Osteocyte (in vitro differentiated cells): Measurements from ENCODE around the gene GPR61. TPM values are rescaled to one million over a fixed set of nuclear protein-coding genes. Genes with fewer than 3 reads are reported as not detected.

Experiments
- DNase-seq: peaks from one replicate; pipeline ENCODE4 v3.0.0; 2021; ENCODE audit warnings: mixed read lengths; ENCODE audit not compliant: unreplicated experiment; ENCODE audit errors: extremely low spot score
- H3K27ac Mint-ChIP-seq: one replicate; pipeline ENCODE4 v1.8.0; 2021; ENCODE audit warnings: mild to moderate bottlenecking, mixed read lengths; ENCODE audit not compliant: unreplicated experiment
- H3K27me3 Mint-ChIP-seq: one replicate; pipeline ENCODE4 v1.8.0; 2021; ENCODE audit warnings: mixed read lengths; ENCODE audit not compliant: unreplicated experiment
- H3K36me3 Mint-ChIP-seq: one replicate; pipeline ENCODE4 v1.8.0; 2021; ENCODE audit warnings: mixed read lengths; ENCODE audit not compliant: unreplicated experiment
- H3K4me1 Mint-ChIP-seq: one replicate; pipeline ENCODE4 v1.8.0; 2021; ENCODE audit warnings: mixed read lengths; ENCODE audit not compliant: unreplicated experiment
- H3K4me3 Mint-ChIP-seq: one replicate; pipeline ENCODE4 v1.8.0; 2021; ENCODE audit warnings: mild to moderate bottlenecking, moderate library complexity, mixed read lengths; ENCODE audit not compliant: unreplicated experiment
- H3K9me3 Mint-ChIP-seq: one replicate; pipeline ENCODE4 v1.8.0; 2021; ENCODE audit warnings: mixed read lengths; ENCODE audit not compliant: unreplicated experiment
- total RNA-seq: library from RNA; stranded (reverse); gene quantifications from 2 replicates; pipeline ENCODE4 v1.2.1, GENCODE V29; 2021
- TF ChIP-seq, protein P1 (sequence below): fragments of 200-600 bp; sonication (generic); IDR thresholded peaks from 2 replicates; pipeline ENCODE4 v1.5.0; 2021; ENCODE audit warnings: antibody characterized with exemption, mild to moderate bottlenecking, moderate library complexity

The GPR61 gene
- total RNA-seq, 1 donor from 2014 or later = not detected

DNA sequence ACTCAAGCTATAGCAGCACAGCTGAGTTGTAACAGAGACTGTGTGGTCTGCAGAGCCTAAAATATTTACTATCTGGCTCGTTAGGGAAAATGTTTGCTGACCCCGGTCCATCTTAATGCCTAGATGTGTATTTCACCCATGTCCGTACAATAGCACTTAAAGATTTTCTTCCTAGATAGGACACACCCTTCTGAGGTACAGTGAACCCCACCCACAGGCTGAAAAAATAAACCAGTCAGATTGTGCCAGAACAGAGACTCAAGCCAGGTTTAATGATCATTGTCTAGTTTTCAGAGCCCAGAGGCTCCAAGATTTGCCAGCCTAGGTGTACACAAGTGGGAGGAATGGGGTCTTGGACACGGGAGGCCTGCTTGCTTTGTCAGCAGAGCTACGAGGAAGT is 35.7 kb upstream of the GPR61 start:
- TF ChIP-seq, protein P1, sequence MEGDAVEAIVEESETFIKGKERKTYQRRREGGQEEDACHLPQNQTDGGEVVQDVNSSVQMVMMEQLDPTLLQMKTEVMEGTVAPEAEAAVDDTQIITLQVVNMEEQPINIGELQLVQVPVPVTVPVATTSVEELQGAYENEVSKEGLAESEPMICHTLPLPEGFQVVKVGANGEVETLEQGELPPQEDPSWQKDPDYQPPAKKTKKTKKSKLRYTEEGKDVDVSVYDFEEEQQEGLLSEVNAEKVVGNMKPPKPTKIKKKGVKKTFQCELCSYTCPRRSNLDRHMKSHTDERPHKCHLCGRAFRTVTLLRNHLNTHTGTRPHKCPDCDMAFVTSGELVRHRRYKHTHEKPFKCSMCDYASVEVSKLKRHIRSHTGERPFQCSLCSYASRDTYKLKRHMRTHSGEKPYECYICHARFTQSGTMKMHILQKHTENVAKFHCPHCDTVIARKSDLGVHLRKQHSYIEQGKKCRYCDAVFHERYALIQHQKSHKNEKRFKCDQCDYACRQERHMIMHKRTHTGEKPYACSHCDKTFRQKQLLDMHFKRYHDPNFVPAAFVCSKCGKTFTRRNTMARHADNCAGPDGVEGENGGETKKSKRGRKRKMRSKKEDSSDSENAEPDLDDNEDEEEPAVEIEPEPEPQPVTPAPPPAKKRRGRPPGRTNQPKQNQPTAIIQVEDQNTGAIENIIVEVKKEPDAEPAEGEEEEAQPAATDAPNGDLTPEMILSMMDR = no peak
- no peak for DNase-seq
- Mint-ChIP-seq H3K27me3 (no peaks in the 10 kb centered on the region), H3K4me1 (peaks cover 16% of the 10 kb centered on the region), H3K36me3 (peaks cover 4% of the 10 kb centered on the region), H3K27ac (no peak overlapping the region), H3K9me3 (no peaks in the 10 kb centered on the region), H3K4me3 (no peak overlapping the region)

DNA sequence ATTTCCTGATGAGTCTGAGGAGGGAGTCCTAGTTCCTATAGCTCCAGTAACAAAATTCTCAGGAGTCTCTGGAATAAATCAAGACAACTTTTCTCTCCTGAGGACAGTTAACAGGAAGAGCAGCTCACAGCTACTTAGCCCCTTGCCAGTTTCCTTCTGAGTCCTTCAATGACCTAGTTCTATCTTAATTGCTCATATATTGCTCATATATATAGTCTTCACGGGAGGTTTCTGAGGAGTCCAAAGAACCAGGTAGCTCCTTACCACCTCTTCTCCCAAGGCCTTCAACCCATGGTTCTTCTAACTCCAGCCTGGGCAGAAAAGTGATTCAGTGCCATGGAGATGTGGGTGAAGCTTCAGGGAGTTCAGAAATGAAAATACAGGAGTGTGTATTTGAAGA is 34.7 kb upstream of the GPR61 start:
- Mint-ChIP-seq H3K4me1 (peaks cover 21% of the 10 kb centered on the region), H3K27me3 (no peaks in the 10 kb centered on the region), H3K4me3 (no peak overlapping the region), H3K36me3 (peaks cover 2% of the 10 kb centered on the region), H3K27ac (no peak overlapping the region), H3K9me3 (no peaks in the 10 kb centered on the region)
- no peak for DNase-seq
- TF ChIP-seq, protein P1 = no peak

DNA sequence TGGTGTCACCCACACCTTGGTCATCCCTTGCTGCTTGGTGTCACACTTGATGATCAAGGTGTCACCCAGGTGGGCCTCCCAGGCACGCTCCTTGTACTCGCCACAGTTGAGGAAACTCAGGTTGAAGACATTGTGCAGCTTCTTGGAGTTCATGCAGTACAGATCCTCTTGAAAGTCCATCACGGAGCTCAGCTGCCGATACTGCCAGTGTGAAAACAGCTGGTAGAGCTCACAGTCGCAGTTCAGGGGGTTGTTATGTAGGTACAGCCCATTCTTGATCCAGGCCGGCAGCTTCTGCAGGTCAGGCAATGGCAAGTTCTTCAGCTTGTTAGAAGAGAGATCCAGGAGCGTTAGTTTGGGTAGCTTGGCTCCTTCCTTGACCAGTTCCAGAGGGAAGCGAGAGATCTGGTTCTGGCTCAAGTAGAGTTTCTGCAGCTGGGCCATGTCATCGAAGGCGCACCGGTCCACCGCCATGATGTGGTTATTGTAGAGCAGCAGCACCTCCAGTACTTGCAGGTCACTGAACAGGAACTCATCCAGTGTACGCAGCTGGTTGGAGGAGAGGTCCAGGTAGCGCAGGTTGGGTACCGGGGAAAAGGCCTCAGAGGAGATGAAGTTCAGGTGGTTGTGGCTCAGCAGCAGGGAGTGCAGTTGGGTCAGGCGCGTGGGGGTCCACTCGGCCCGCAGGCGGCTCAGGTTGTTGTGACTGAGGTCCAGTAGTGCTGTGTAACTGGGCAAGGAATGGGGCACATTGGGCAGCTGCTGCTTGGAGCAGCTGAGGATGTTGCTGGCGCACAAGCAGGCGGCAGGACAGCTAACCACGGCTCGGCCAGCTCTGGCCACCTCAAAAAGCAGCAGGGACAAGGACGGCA is 31.4 kb upstream of the GPR61 start:
- Mint-ChIP-seq H3K4me1 (peaks cover 14% of the 10 kb centered on the region), H3K27ac (no peak overlapping the region), H3K27me3 (peaks cover 16% of the 10 kb centered on the region), H3K36me3 (peaks cover 2% of the 10 kb centered on the region), H3K9me3 (no peaks in the 10 kb centered on the region), H3K4me3 (peak overlapping the region; percentile 74)
- no peak for DNase-seq
- TF ChIP-seq, protein P1 = no peak

DNA sequence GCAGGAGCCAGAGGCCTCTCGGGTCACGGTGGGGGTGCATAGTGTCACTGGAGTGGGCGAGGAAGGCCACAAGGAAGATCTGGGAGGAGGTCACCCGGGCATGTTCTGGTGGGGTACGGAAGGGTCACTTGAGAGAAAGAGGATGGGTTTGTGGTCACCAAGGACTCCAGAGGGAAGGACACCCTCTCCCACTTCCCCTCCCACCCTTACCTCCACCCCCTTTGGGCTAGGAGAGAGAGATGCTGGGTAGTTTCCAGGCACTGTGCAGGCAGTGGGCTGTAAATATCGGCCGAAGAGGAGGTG is 30.8 kb upstream of the GPR61 start:
- H3K27me3 Mint-ChIP-seq = peaks cover 16% of the 10 kb centered on the region
- H3K9me3 Mint-ChIP-seq = no peaks in the 10 kb centered on the region
- no peak overlapping the region for H3K27ac Mint-ChIP-seq
- peaks cover 2% of the 10 kb centered on the region for H3K36me3 Mint-ChIP-seq
- peak overlapping the region; percentile 74 for H3K4me3 Mint-ChIP-seq
- peaks cover 14% of the 10 kb centered on the region for H3K4me1 Mint-ChIP-seq
- TF ChIP-seq, protein P1 = no peak
- DNase-seq = no peak

DNA sequence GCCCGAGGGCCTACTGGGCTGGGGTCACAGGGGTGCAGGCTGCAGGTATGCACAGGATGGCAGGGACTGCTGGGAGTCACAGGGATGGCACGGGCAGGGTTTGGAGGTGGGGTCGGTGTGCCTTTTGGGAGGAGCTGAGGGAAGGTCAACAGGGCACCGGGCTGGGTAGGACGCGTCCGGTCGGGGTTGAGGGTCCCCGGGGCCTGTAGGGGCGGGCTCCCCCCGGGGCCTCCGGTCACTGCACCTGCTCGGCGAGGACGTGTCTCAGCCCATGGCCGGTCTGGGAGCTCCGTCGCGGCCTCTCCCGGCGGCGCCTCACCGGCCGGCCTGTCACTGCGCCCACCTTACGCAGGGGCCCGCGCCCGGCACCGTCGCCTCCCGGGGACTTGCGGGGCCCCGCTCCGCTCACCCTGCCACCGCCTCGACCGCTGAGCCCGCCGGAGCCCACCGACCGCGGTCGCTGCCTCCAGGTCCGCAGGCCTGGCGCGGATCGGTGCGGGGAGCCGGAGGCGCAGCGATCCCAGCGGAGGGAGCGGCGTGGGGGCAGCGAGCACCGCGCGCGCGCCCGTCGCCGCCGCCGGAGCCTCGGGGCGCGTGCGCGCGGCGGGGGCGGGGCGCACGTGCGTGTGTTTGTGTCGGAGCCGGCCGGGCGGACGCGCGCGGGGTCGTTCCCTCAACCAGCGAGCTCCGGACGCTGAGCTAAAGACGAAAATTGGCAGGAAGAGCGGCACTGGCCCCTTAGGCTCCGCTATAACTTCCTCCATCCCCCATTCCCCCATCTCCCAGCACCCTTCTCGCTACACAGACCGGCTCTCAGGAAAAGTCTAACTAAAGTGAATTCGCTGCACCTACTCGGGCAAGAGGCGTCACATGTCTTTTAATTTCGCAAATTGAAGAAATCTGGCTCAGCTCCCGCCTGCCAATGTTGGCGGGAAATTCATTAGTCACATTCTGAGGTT is 30.2 kb upstream of the GPR61 start, which contains the start of gene AMIGO1:
AMIGO1 (minus strand) TSS at position 552 of the 959 bp plus-strand sequence. CDS start 815 bp downstream, outside the sequence.
- Mint-ChIP-seq H3K27ac (no peak within 1 kb of the TSS), H3K4me3 (peak within 1 kb of the TSS; percentile 82), H3K27me3 (peaks cover 16% of the 10 kb centered on the region), H3K4me1 (peaks cover 14% of the 10 kb centered on the region), H3K36me3 (peaks cover 2% of the 10 kb centered on the region), H3K9me3 (no peaks in the 10 kb centered on the region)
- TF ChIP-seq, protein P1 = no peak
- no peak for DNase-seq
